Esophagus muscularis mucosa (tissue), 3 donors: ENCODE measurements around the gene CTBP1.

ENCODE experiments used
- CTCF ChIP-seq, 3 experiments: fragments of 200-600 bp in 2 of 3; fragments of 450-650 bp in 1 of 3; sonication (generic) in 2 of 3; IDR thresholded peaks; one replicate each; pipeline ENCODE4 v1.5.1; 2017 to 2019; ENCODE audit warnings: antibody characterized with exemption in 3 of 3, mild to moderate bottlenecking in 2 of 3, moderate library complexity in 1 of 3
- POLR2A ChIP-seq: fragments of 450-650 bp; IDR thresholded peaks from one replicate; pipeline ENCODE4 v1.6.1; 2017; ENCODE audit warnings: antibody characterized with exemption, moderate library complexity, mild to moderate bottlenecking, low read depth

- TF ChIP-seq CTCF (IDR thresholded peaks at IDR 0.05) = no peak
- TF ChIP-seq POLR2A = no peak
Observed at GRCh38 chr4:1251773-1252066, 2.8 kb upstream of the CTBP1 start.
